ENCODE measurements around the gene CDK12.

Gene CDK12

GRCh38 chr17:39569126-39569525, 107.8 kb downstream of the CDK12 start:
- in situ Hi-C loops (cut with HindIII; ENCODE audit: low sequenced_read_pairs), result no loop called here
- TF ChIP-seq CTCF (IDR thresholded peaks at IDR 0.05; ENCODE audit: low read depth, low read length, missing control alignments), result no peak
- DNase-seq (ENCODE audit: low read depth), result no peak
- no peak overlapping the region for H3K4me3 ChIP-seq (ENCODE audit: low read depth, low read length)

- DNase-seq (ENCODE audit: low read depth), result no peak
- TF ChIP-seq CTCF (IDR thresholded peaks at IDR 0.05; ENCODE audit: low read depth, low read length, missing control alignments), result no peak
- no peak overlapping the region for H3K4me3 ChIP-seq (ENCODE audit: low read depth, low read length)
- in situ Hi-C loops (cut with HindIII; ENCODE audit: low sequenced_read_pairs), result loop anchor here (10.0 kb wide), 1 partner anchor 213 kb away; no protein-coding TSS in a partner anchor
Observed at GRCh38 chr17:39572121-39572520, 110.8 kb downstream of the CDK12 start.

GRCh38 chr17:39573447-39574298, 112.4 kb downstream of the CDK12 start:
- H3K4me3 ChIP-seq (ENCODE audit: low read depth, low read length), result peak overlapping the region; percentile 50
- DNase-seq (ENCODE audit: low read depth), result no peak
- no peak for TF ChIP-seq CTCF (IDR thresholded peaks at IDR 0.05; ENCODE audit: low read depth, low read length, missing control alignments)
- in situ Hi-C loops (cut with HindIII; ENCODE audit: low sequenced_read_pairs), result loop anchor here (10.0 kb wide), 1 partner anchor 211 kb away; no protein-coding TSS in a partner anchor

- in situ Hi-C loops (cut with HindIII; ENCODE audit: low sequenced_read_pairs), result loop anchor here (5.0 to 10.0 kb wide), 2 partner anchors 39 to 209 kb away; no protein-coding TSS in a partner anchor
- no peak overlapping the region for H3K4me3 ChIP-seq (ENCODE audit: low read depth, low read length)
- TF ChIP-seq CTCF (IDR thresholded peaks at IDR 0.05; ENCODE audit: low read depth, low read length, missing control alignments), result peak; percentile 74
- DNase-seq (ENCODE audit: low read depth), result no peak
Observed at GRCh38 chr17:39576187-39576586, 114.9 kb downstream of the CDK12 start.

- no peak for TF ChIP-seq CTCF (IDR thresholded peaks at IDR 0.05; ENCODE audit: low read depth, low read length, missing control alignments)
- in situ Hi-C loops (cut with HindIII; ENCODE audit: low sequenced_read_pairs), result loop anchor here (5.0 to 10.0 kb wide), 2 partner anchors 41 to 207 kb away; no protein-coding TSS in a partner anchor
- H3K4me3 ChIP-seq (ENCODE audit: low read depth, low read length), result no peak overlapping the region
- no peak for DNase-seq (ENCODE audit: low read depth)
Observed at GRCh38 chr17:39578272-39578671, 117.0 kb downstream of the CDK12 start.

- no peak for DNase-seq (ENCODE audit: low read depth)
- TF ChIP-seq CTCF (IDR thresholded peaks at IDR 0.05; ENCODE audit: low read depth, low read length, missing control alignments), result no peak
- H3K4me3 ChIP-seq (ENCODE audit: low read depth, low read length), result no peak overlapping the region
- in situ Hi-C loops (cut with HindIII; ENCODE audit: low sequenced_read_pairs), result loop anchor here (5.0 to 10.0 kb wide), 2 partner anchors 42 to 205 kb away; no protein-coding TSS in a partner anchor
Observed at GRCh38 chr17:39579318-39580081, 118.2 kb downstream of the CDK12 start.

All from astrocyte of the cerebellum (primary cell).